Spleen (tissue), 11 donors: ENCODE results near the gene NUP155. TPM values are rescaled to one million over a fixed set of nuclear protein-coding genes. Genes with fewer than 3 reads are reported as not detected.
"Not testable (repeated sequence)": the region's sequence is repeated elsewhere in the genome, so short reads cannot be mapped to it uniquely, and the experiment has no call there.

Source experiments
- DNase-seq: peaks from one replicate; pipeline ENCODE4 v3.0.0-alpha.2; 2020
- H3K27ac ChIP-seq, 8 donors: fragments of 200-600 bp; sonication (generic) in 7 of 8; 1 replicate in 4 of 8; 2 replicates in 4 of 8; pipeline versions ENCODE4 v1.5.0 to v1.8.0; 2016 to 2021; ENCODE audit warnings: inconsistent platforms in 4 of 8, mild to moderate bottlenecking in 4 of 8, moderate library complexity in 1 of 8
- H3K27me3 ChIP-seq, 7 donors: fragments of 200-600 bp; sonication (generic) in 6 of 7; replicated peaks in 1 of 7; 1 replicate in 4 of 7; 2 replicates in 3 of 7; pipeline versions ENCODE4 v1.5.0 to v1.8.0; 2016 to 2021; ENCODE audit warnings: inconsistent platforms in 3 of 7, mild to moderate bottlenecking in 1 of 7
- H3K36me3 ChIP-seq, 6 donors: fragments of 200-600 bp; sonication (generic) in 5 of 6; 1 replicate in 4 of 6; 2 replicates in 2 of 6; pipeline versions ENCODE4 v1.5.0 to v1.8.0; 2016 to 2021; ENCODE audit warnings: inconsistent platforms in 2 of 6
- H3K4me1 ChIP-seq, 6 donors: fragments of 200-600 bp; sonication (generic) in 5 of 6; 1 replicate in 3 of 6; 2 replicates in 3 of 6; pipeline versions ENCODE4 v1.5.0 to v1.8.0; 2016 to 2021; ENCODE audit warnings: inconsistent platforms in 3 of 6
- H3K4me3 ChIP-seq, 8 donors: fragments of 200-600 bp; sonication (generic) in 7 of 8; 1 replicate in 4 of 8; 2 replicates in 4 of 8; pipeline versions ENCODE4 v1.5.0 to v1.8.0; 2016 to 2021; ENCODE audit warnings: inconsistent platforms in 4 of 8, mild to moderate bottlenecking in 4 of 8, moderate library complexity in 2 of 8
- H3K9me3 ChIP-seq, 8 donors: fragments of 200-600 bp; sonication (generic) in 7 of 8; 1 replicate in 4 of 8; 2 replicates in 4 of 8; pipeline versions ENCODE4 v1.5.0 to v1.8.0; 2016 to 2021; ENCODE audit warnings: inconsistent platforms in 4 of 8
- POLR2A ChIP-seq, 3 donors: fragments of 450-650 bp; IDR thresholded peaks; one replicate each; pipeline ENCODE4 v1.5.1; 2017; ENCODE audit warnings: antibody characterized with exemption in 3 of 3, mild to moderate bottlenecking in 1 of 3
- POLR2AphosphoS5 ChIP-seq, 3 donors: sonication (generic); formaldehyde crosslinking; IDR thresholded peaks; one replicate each; pipeline ENCODE4 v1.5.1; 2017; ENCODE audit warnings: antibody characterized with exemption in 3 of 3
- WGBS, 5 donors: extraction: QIAGEN DNeasy Blood & Tissue Kit in 3 of 5; methylation state at CpG; one replicate each; pipeline versions ENCODE4 v1.1.5 to v1.1.7; 2013 to 2018; 5-methylcytosine and 5-hydroxymethylcytosine counted together
- intact Hi-C: fragments of 100-400 bp; cut with DNase I; formaldehyde crosslinking; loops from one replicate; pipeline ENCODE4 v1.15.0; 2023; ENCODE audit warnings: low total_unique reads
- polyA plus RNA-seq, 3 donors: library from polyadenylated mRNA; stranded (reverse); fragments of 200-250 nt; gene quantifications; one replicate each; pipeline ENCODE4 v1.2.1, GENCODE V29; 2013
- total RNA-seq, 7 donors: library from RNA; depleted of rRNA in 3 of 7; stranded (reverse); fragments of >200 nt in 3 of 7; fragmentation: NEBNext Ultra II Directional in 4 of 7; extraction: Animal tissue kit (Norgen Biotek cat#: 25700) in 4 of 7; gene quantifications; one replicate each; pipeline versions ENCODE4 v1.1.0 to v1.2.1, GENCODE V29; 2016 to 2021
- TF ChIP-seq, protein P1 (sequence below), 11 experiments: fragments of 200-600 bp in 7 of 11; fragments of 450-650 bp in 4 of 11; sonication (generic) in 4 of 11; IDR thresholded peaks in 8 of 11; conservative IDR thresholded peaks in 3 of 11; 1 replicate in 7 of 11; 2 replicates in 4 of 11; pipeline versions ENCODE4 v1.4.0 to v1.8.0; 2016 to 2021; ENCODE audit warnings: antibody characterized with exemption in 11 of 11, inconsistent platforms in 4 of 11, mild to moderate bottlenecking in 1 of 11
- donor health status: healthy with polysubstance abuse.
- donor health status: DM: no; HTN: no; CAD: no; lungs with moderate emphysema.
- donor health status: DM: no; HTN: no; CAD: no.
- donor health status: Bipolar disorder and iron deficiency.
- donor health status: healthy.
- donor health status: DM: no; HTN: no; CAD: no.
- donor health status: DM: yes; HTN: yes; CAD: no.

Gene NUP155
- total and polyA plus RNA-seq, 10 donors: 2.9 to 28.8 (median 23.8) TPM

- 84 to 92% (median 87%) methylated on average over 4 of the region's 4 CpGs for WGBS, 5 donors
- Histone ChIP-seq H3K27ac (no peak overlapping the region), H3K4me1 (peaks cover 0 to 13% (median 0%) of the 10 kb centered on the region in 6 donors), H3K27me3 (no peaks in the 10 kb centered on the region), H3K9me3 (no peaks in the 10 kb centered on the region), H3K4me3 (no peak overlapping the region), H3K36me3 (peaks cover 0 to 96% (median 40%) of the 10 kb centered on the region in 6 donors)
- DNase-seq: no peak
- no peak for TF ChIP-seq POLR2AphosphoS5 (IDR thresholded peaks at IDR 0.05)
- TF ChIP-seq, protein P1, sequence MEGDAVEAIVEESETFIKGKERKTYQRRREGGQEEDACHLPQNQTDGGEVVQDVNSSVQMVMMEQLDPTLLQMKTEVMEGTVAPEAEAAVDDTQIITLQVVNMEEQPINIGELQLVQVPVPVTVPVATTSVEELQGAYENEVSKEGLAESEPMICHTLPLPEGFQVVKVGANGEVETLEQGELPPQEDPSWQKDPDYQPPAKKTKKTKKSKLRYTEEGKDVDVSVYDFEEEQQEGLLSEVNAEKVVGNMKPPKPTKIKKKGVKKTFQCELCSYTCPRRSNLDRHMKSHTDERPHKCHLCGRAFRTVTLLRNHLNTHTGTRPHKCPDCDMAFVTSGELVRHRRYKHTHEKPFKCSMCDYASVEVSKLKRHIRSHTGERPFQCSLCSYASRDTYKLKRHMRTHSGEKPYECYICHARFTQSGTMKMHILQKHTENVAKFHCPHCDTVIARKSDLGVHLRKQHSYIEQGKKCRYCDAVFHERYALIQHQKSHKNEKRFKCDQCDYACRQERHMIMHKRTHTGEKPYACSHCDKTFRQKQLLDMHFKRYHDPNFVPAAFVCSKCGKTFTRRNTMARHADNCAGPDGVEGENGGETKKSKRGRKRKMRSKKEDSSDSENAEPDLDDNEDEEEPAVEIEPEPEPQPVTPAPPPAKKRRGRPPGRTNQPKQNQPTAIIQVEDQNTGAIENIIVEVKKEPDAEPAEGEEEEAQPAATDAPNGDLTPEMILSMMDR (IDR thresholded peaks at IDR 0.05 in 8 of 11, conservative IDR thresholded peaks at IDR 0.05 in 3 of 11): no peak
- TF ChIP-seq POLR2A (IDR thresholded peaks at IDR 0.05): no peak
- intact Hi-C loops: no loop called here
Observed at GRCh38 chr5:37400501-37400900, 29.6 kb upstream of the NUP155 start.

DNA sequence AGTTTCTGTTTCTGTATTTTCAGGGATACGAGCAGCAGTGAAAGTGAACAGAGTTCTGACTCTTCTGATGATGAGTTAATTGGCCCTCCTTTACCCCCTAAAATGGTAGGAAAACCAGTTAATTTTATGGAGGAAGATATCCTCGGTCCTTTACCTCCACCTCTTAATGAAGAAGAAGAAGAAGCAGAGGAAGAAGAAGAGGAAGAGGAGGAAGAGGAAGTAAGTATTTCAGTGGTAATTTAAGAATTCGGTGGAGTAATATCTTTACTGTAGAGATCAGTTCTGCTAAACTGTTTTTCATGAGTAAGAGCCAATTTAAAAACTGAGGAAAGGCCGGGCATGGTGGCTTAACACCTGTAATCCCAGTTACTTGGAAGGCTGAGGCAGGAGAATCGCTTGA, 25.4 kb upstream of the NUP155 start:
- Histone ChIP-seq H3K9me3 (no peaks in the 10 kb centered on the region), H3K36me3 (peaks cover 0 to 99% (median 59%) of the 10 kb centered on the region in 6 donors), H3K4me3 (no peak overlapping the region), H3K4me1 (peaks cover 0 to 23% (median 1%) of the 10 kb centered on the region in 6 donors), H3K27ac (peak overlapping the region in 3 of 8 donors; percentile 23 to 41 (median 36)), H3K27me3 (no peaks in the 10 kb centered on the region)
- 62 to 78% (median 68%) methylated on average over 5 of the region's 5 CpGs for WGBS, 5 donors
- TF ChIP-seq POLR2A (IDR thresholded peaks at IDR 0.05) (no peak), POLR2AphosphoS5 (IDR thresholded peaks at IDR 0.05) (no peak)
- TF ChIP-seq, protein P1 (IDR thresholded peaks at IDR 0.05 in 8 of 11, conservative IDR thresholded peaks at IDR 0.05 in 3 of 11): no peak
- DNase-seq: no peak
- intact Hi-C loops: no loop called here

DNA sequence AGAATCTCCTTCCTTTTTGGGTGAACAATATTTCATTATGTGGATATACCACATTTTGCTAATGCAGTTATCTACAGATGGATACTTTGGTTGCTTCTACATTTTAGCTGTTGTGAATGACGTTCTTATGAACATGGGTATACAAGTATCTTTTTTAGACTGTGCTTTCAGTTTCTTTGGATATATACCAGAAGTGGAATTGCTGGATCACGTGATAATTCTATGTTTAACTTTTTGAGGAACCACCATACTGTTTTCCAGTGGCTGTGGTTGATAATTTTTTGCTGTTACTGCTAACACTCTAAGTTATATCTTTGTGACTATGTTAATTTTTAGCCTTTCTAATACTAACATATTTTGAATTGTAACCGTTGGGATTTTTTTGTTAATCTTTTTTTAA, 20.7 kb upstream of the NUP155 start:
- Histone ChIP-seq H3K36me3 (peaks cover 0 to 85% (median 36%) of the 10 kb centered on the region in 6 donors), H3K27ac (peak overlapping the region in 5 of 8 donors; percentile 8 to 43 (median 24)), H3K4me3 (no peak overlapping the region), H3K4me1 (peaks cover 0 to 29% (median 1%) of the 10 kb centered on the region in 6 donors), H3K9me3 (no peaks in the 10 kb centered on the region), H3K27me3 (no peaks in the 10 kb centered on the region)
- no peak for TF ChIP-seq POLR2A (IDR thresholded peaks at IDR 0.05)
- TF ChIP-seq POLR2AphosphoS5 (IDR thresholded peaks at IDR 0.05): no peak
- TF ChIP-seq, protein P1 (IDR thresholded peaks at IDR 0.05 in 8 of 11, conservative IDR thresholded peaks at IDR 0.05 in 3 of 11): no peak
- 64 to 75% (median 73%) methylated on average over 3 of the region's 3 CpGs for WGBS, 5 donors
- no peak for DNase-seq
- intact Hi-C loops: no loop called here

DNA sequence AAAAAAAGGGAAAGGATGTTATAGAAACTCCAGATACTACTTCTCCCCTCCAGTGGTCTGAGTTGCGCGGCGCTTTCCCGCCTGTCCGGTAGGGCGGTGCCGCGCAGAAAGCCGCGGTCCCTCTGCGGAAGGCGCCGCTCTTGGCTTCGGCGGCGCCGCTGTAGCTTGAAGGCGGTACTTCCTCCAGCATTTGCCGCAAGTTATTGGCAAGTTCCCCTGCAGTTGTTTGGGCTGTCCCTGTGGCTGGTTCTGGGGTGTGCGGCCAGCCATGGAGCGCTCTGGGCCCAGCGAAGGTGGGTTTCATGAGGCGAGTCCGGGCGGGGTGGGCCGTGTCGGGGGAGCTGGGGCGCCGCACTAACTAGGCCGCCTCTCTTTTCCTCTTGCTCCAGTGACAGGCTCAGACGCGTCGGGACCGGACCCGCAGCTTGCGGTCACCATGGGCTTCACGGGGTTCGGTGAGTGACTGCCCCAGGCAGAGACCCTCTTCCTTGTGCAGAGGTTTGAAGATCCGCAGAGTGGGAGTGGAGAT, 8.3 kb upstream of the NUP155 start, which contains the start of gene WDR70:
TSS of gene WDR70 (plus strand) at position 219 of the 529 bp plus-strand sequence. CDS start at position 269, 50 bp downstream.
- Histone ChIP-seq H3K27ac (peak within 1 kb of the TSS; percentile 41 to 84 (median 73)), H3K36me3 (peaks cover 0 to 36% (median 27%) of the 10 kb centered on the region in 6 donors), H3K4me1 (peaks cover 0 to 29% (median 21%) of the 10 kb centered on the region in 6 donors), H3K4me3 (peak within 1 kb of the TSS; percentile 70 to 95 (median 88))
- 0% methylated on average over 29 to 39 of the region's 39 CpGs for WGBS, 5 donors
- H3K27me3 ChIP-seq, intact Hi-C loops, H3K9me3 ChIP-seq: not testable (repeated sequence)
- TF ChIP-seq, protein P1 (IDR thresholded peaks at IDR 0.05 in 8 of 11, conservative IDR thresholded peaks at IDR 0.05 in 3 of 11): peak; percentile 12 to 79 (median 58)
- TF ChIP-seq POLR2AphosphoS5 (IDR thresholded peaks at IDR 0.05): peak; percentile 84 to 90 (median 86)
- DNase-seq: peak; percentile 96

DNA sequence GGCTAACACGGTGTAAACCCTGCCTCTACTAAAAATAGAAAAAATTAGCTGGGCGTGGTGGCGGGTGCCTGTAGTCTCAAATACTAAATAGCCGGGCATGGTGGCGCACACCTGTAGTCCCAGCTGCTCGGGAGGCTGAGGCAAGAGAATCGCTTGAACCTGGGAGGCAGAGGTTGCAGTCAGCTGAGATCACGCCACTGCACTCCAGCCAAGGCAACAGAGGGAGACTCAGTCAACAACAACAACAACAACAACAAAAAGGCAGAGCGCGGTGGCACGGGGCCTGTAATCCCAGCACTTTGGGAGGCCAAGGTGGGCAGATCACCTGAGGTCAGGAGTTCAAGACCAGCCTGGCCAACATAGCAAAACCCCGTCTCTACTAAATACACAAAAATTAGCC, 7.2 kb upstream of the NUP155 start:
- H3K4me3 ChIP-seq, H3K9me3 ChIP-seq, H3K27me3 ChIP-seq, H3K27ac ChIP-seq, intact Hi-C loops: not testable (repeated sequence)
- WGBS, 5 donors: 92 to 96% (median 95%) methylated on average over 12 of the region's 12 CpGs
- peak; percentile 69 for DNase-seq
- H3K36me3 ChIP-seq: peaks cover 0 to 25% (median 18%) of the 10 kb centered on the region in 6 donors
- H3K4me1 ChIP-seq: peaks cover 0 to 29% (median 21%) of the 10 kb centered on the region in 6 donors
